ENCODE results near the gene SLC5A10. TPM values are rescaled to one million over a fixed set of nuclear protein-coding genes. Genes with fewer than 3 reads are reported as not detected.

Gene SLC5A10
- polyA plus RNA-seq, 3 donors, result 0.10 to 0.17 (median 0.12) TPM

DNA sequence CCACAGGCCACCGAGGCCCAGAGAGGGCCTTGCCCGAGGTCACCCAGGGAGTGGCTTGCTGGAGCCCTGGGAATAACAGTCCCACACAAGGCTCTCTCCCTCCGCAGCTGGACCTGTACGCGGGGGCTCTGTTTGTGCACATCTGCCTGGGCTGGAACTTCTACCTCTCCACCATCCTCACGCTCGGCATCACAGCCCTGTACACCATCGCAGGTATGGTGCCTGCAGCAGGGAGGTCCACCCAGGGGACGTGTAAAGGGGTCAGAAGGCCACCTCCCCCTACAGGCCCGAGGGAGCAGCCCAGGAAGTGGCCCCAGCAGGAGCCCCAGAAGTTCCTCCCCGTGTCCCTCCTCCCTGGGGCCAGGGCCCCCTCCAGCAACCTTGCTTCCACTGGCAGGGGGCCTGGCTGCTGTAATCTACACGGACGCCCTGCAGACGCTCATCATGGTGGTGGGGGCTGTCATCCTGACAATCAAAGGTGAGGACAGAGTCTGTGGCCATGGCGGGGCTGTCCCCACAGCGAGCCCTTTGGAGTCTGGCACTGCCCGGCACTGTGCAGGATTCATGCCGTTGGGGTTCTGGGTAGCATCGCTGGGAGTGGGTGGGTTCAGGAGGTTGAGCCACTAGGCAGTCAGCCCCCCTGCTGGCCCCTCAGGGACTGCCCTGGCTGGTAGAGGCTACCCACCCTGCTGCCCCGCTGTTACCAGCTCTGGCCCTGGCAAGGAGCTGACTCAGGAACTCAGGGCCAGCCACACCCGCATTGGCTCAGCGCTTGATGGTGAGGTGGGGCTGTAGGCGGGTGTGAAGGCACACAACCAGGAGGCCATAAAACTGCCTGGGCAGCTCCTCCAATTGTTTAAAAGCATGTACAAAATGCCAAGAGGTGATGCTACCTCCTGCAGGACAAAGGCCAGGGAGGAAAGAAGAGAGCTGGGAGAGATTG is 17.3 kb downstream of the SLC5A10 start:
- Mint-ChIP-seq H3K36me3 (no peaks in the 10 kb centered on the region), H3K27ac (peak overlapping the region in 1 of 7 donors; percentile 57), H3K27me3 (ENCODE audit: low read depth in 3 of 3) (peaks cover 2 to 10% (median 2%) of the 10 kb centered on the region in 3 donors), H3K4me1 (peaks cover 24% of the 10 kb centered on the region), H3K9me3 (no peaks in the 10 kb centered on the region), H3K4me3 (peak overlapping the region; percentile 62 to 78)
- Histone ChIP-seq H3K79me2 (ENCODE audit: insufficient read depth, low read length) (no peaks in the 10 kb centered on the region), H3K27me3 (ENCODE audit: control insufficient read depth in 2 of 2, insufficient read depth in 2 of 2, low read length in 2 of 2) (no peaks in the 10 kb centered on the region), H3K4me1 (ENCODE audit: control insufficient read depth in 1 of 2, insufficient read depth in 2 of 2, low read length in 2 of 2) (peaks cover 18 to 20% of the 10 kb centered on the region in 2 donors), H3K4me2 (replicated peaks; ENCODE audit: extremely low read depth, low read length, poor library complexity, severe bottlenecking) (peak overlapping the region; percentile 54), H3K36me3 (replicated peaks in 1 of 2; ENCODE audit: control insufficient read depth in 1 of 2, insufficient read depth in 2 of 2, low read length in 2 of 2) (no peaks in the 10 kb centered on the region), H3K27ac (ENCODE audit: low read depth in 1 of 2, low read length in 2 of 2) (no peak overlapping the region), H4K20me1 (ENCODE audit: insufficient read depth, low read length) (no peaks in the 10 kb centered on the region), H2AFZ (ENCODE audit: insufficient read depth, low read depth, low read length, poor library complexity, severe bottlenecking) (peak overlapping the region; percentile 76), H3K9me3 (replicated peaks in 1 of 2; ENCODE audit: control insufficient read depth in 1 of 2, insufficient read depth in 1 of 2, low read length in 2 of 2) (no peaks in the 10 kb centered on the region), H3K4me3 (replicated peaks in 1 of 3; ENCODE audit: low read depth in 2 of 3, low read length in 3 of 3) (peak overlapping the region in 2 of 3 experiments; percentile 9 to 50), H3K9ac (ENCODE audit: insufficient read depth, low read length, poor library complexity, severe bottlenecking) (peak overlapping the region; percentile 49)
- DNase-seq, result peak in 2 of 3 donors; percentile 13 to 24
- WGBS (ENCODE audit: insufficient coverage), result 41% methylated on average over 19 of the region's 23 CpGs
- intact Hi-C loops (cut with micrococcal nuclease), result no loop called here
- TF ChIP-seq, protein P1, sequence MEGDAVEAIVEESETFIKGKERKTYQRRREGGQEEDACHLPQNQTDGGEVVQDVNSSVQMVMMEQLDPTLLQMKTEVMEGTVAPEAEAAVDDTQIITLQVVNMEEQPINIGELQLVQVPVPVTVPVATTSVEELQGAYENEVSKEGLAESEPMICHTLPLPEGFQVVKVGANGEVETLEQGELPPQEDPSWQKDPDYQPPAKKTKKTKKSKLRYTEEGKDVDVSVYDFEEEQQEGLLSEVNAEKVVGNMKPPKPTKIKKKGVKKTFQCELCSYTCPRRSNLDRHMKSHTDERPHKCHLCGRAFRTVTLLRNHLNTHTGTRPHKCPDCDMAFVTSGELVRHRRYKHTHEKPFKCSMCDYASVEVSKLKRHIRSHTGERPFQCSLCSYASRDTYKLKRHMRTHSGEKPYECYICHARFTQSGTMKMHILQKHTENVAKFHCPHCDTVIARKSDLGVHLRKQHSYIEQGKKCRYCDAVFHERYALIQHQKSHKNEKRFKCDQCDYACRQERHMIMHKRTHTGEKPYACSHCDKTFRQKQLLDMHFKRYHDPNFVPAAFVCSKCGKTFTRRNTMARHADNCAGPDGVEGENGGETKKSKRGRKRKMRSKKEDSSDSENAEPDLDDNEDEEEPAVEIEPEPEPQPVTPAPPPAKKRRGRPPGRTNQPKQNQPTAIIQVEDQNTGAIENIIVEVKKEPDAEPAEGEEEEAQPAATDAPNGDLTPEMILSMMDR (IDR thresholded peaks at IDR 0.05), result no peak

DNA sequence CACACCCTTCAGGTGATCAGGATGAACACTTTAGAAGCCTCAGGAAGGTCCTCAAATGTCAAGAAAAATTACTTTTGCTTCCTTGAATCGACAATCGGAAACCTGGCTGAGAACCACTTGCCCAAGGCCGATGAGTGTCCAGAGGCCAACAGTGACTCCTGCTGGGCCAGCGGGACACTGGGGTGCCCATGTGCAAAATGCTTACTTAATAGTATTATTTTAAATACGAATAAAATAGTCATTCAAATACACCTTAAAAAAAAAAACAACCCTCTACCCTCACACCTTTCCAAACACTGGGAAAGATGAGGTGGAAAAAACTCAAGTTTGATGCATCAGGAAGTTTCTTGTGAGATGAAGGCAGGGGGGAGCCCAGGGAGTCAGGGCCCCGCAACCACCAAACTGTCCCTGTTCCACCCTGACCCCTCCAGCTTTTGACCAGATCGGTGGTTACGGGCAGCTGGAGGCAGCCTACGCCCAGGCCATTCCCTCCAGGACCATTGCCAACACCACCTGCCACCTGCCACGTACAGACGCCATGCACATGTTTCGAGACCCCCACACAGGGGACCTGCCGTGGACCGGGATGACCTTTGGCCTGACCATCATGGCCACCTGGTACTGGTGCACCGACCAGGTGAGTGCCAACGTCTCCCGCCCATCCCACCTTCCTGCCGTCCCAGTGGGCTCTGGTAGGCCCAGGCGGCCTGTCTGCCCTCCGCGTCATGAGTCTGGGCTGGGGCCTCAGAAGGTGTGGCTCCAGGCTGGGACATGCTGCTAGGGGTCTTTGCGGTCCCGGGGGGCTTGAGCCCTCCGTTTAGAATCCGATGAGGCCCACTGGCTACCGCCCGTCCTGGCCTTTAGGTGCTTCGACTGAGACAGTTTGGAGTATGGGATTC is 18.9 kb downstream of the SLC5A10 start:
- Mint-ChIP-seq H3K27me3 (ENCODE audit: low read depth in 3 of 3) (peaks cover 2 to 7% (median 4%) of the 10 kb centered on the region in 3 donors), H3K36me3 (no peaks in the 10 kb centered on the region), H3K9me3 (peaks cover 0 to 2% (median 0%) of the 10 kb centered on the region in 7 donors), H3K27ac (no peak overlapping the region), H3K4me3 (no peak overlapping the region), H3K4me1 (peaks cover 24% of the 10 kb centered on the region)
- no peaks in the 10 kb centered on the region for H3K9me3 ChIP-seq (replicated peaks in 1 of 2; ENCODE audit: control insufficient read depth in 1 of 2, insufficient read depth in 1 of 2, low read length in 2 of 2)
- H3K4me2 ChIP-seq (replicated peaks; ENCODE audit: extremely low read depth, low read length, poor library complexity, severe bottlenecking), result no peak overlapping the region
- H3K36me3 ChIP-seq (replicated peaks in 1 of 2; ENCODE audit: control insufficient read depth in 1 of 2, insufficient read depth in 2 of 2, low read length in 2 of 2), result no peaks in the 10 kb centered on the region
- peaks cover 18 to 20% of the 10 kb centered on the region in 2 donors for H3K4me1 ChIP-seq (ENCODE audit: control insufficient read depth in 1 of 2, insufficient read depth in 2 of 2, low read length in 2 of 2)
- peak overlapping the region; percentile 15 for H3K9ac ChIP-seq (ENCODE audit: insufficient read depth, low read length, poor library complexity, severe bottlenecking)
- H3K79me2 ChIP-seq (ENCODE audit: insufficient read depth, low read length), result no peaks in the 10 kb centered on the region
- no peak for DNase-seq
- 92% methylated on average over 21 of the region's 28 CpGs for WGBS (ENCODE audit: insufficient coverage)
- H3K4me3 ChIP-seq (replicated peaks in 1 of 3; ENCODE audit: low read depth in 2 of 3, low read length in 3 of 3), result no peak overlapping the region
- intact Hi-C loops (cut with micrococcal nuclease), result loop anchor here in 1 of 2 donors (10.0 kb wide), 1 partner anchor 56 kb away; no protein-coding TSS in a partner anchor
- no peak overlapping the region for H2AFZ ChIP-seq (ENCODE audit: insufficient read depth, low read depth, low read length, poor library complexity, severe bottlenecking)
- no peaks in the 10 kb centered on the region for H3K27me3 ChIP-seq (ENCODE audit: control insufficient read depth in 2 of 2, insufficient read depth in 2 of 2, low read length in 2 of 2)
- H4K20me1 ChIP-seq (ENCODE audit: insufficient read depth, low read length), result no peaks in the 10 kb centered on the region
- TF ChIP-seq, protein P1 (IDR thresholded peaks at IDR 0.05), result no peak
- H3K27ac ChIP-seq (ENCODE audit: low read depth in 1 of 2, low read length in 2 of 2), result no peak overlapping the region
